Measurements from ENCODE around the gene MRPL37. TPM values are rescaled to one million over a fixed set of nuclear protein-coding genes. Genes with fewer than 3 reads are reported as not detected.

MRPL37 gene
- total RNA-seq, 2 experiments from 2014 or later, result 24.0 to 24.4 TPM

DNA sequence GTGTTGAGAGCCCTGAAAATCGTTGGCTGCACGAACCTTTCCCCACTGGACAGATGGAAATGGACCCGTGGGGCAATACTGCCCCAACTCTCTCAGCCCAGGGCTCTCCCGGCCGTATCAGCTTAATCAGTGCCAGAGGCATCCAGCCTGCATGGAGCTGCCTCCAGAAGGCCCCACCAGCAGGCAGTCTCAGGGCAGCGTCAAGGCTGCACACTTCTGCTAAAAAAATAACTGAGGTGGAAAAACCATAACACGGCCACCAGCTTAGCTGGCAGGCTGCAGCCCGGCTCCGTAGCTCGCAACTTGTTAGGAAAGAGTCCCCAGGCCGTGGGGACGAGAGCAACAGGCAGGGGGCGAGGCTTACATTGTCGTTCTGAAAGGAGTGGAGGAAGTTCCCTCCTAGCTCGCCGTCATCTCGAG, 27.9 kb downstream of the MRPL37 start:
- Mint-ChIP-seq H3K27me3 (no peaks in the 10 kb centered on the region), H3K27ac (no peak overlapping the region), H3K4me3 (no peak overlapping the region), H3K4me1 (ENCODE audit: low read depth) (peaks cover 12% of the 10 kb centered on the region), H3K9me3 (no peaks in the 10 kb centered on the region), H3K36me3 (ENCODE audit: low read depth) (peaks cover 32% of the 10 kb centered on the region)
- ChIA-PET CTCF (interaction anchor here (1.1 kb wide), 1 partner anchor 262 kb away, joined by 4 read pairs; no protein-coding TSS in a partner anchor), POLR2A (interaction anchor here (1.2 kb wide), 1 partner anchor 180 kb away, joined by 3 read pairs; no protein-coding TSS in a partner anchor)
- no peaks in the 10 kb centered on the region for H3K27me3 ChIP-seq (ENCODE audit: control insufficient read depth in 1 of 2, insufficient read depth in 2 of 2, low read length in 2 of 2)
- TF ChIP-seq, protein P1, sequence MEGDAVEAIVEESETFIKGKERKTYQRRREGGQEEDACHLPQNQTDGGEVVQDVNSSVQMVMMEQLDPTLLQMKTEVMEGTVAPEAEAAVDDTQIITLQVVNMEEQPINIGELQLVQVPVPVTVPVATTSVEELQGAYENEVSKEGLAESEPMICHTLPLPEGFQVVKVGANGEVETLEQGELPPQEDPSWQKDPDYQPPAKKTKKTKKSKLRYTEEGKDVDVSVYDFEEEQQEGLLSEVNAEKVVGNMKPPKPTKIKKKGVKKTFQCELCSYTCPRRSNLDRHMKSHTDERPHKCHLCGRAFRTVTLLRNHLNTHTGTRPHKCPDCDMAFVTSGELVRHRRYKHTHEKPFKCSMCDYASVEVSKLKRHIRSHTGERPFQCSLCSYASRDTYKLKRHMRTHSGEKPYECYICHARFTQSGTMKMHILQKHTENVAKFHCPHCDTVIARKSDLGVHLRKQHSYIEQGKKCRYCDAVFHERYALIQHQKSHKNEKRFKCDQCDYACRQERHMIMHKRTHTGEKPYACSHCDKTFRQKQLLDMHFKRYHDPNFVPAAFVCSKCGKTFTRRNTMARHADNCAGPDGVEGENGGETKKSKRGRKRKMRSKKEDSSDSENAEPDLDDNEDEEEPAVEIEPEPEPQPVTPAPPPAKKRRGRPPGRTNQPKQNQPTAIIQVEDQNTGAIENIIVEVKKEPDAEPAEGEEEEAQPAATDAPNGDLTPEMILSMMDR (IDR thresholded peaks at IDR 0.05), result no peak
- peaks cover 5% of the 10 kb centered on the region for H3K4me1 ChIP-seq (ENCODE audit: insufficient read depth, low read length)
- no peak overlapping the region for H3K27ac ChIP-seq (ENCODE audit: low read depth in 1 of 2, low read length in 2 of 2)
- H3K36me3 ChIP-seq (ENCODE audit: insufficient read depth, low read length), result peaks cover 13% of the 10 kb centered on the region
- no peak for ATAC-seq (ENCODE audit: poor library complexity)
- H3K4me3 ChIP-seq (ENCODE audit: low read length), result no peak overlapping the region
- no peak for DNase-seq
- intact Hi-C loops (cut with DNase I, micrococcal nuclease), result no loop called here
- no peaks in the 10 kb centered on the region for H3K9me3 ChIP-seq (ENCODE audit: control insufficient read depth in 1 of 2, insufficient read depth in 1 of 2, low read length in 2 of 2)

DNA sequence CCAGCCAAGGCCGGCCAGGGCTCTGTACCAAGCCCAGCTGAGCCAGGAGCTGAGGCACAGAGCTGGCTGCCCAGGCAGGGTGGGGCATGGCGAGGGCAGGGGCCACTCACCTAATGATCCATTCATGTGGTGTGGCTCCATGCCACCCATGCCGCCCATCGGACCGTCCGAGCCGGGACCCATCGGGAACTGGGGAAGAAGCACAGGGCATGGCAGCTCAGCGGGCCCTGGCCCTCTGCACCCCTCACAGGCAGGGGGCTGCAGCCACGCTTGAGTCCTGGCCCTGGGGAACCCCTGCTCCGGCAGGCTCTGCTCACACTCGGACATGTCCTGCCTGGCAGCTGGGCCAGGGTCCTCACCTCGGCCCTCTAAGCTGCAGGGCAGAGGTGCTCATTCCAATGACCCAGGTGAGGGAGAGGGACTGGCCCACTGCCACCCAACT, 28.7 kb downstream of the MRPL37 start:
- no peaks in the 10 kb centered on the region for H3K9me3 ChIP-seq (ENCODE audit: control insufficient read depth in 1 of 2, insufficient read depth in 1 of 2, low read length in 2 of 2)
- intact Hi-C loops (cut with DNase I, micrococcal nuclease), result no loop called here
- Mint-ChIP-seq H3K36me3 (ENCODE audit: low read depth) (peaks cover 32% of the 10 kb centered on the region), H3K4me3 (no peak overlapping the region), H3K9me3 (no peaks in the 10 kb centered on the region), H3K27me3 (no peaks in the 10 kb centered on the region), H3K4me1 (ENCODE audit: low read depth) (peaks cover 12% of the 10 kb centered on the region), H3K27ac (peak overlapping the region; percentile 42)
- CTCF ChIA-PET, result no interaction called here
- H3K4me3 ChIP-seq (ENCODE audit: low read length), result no peak overlapping the region
- TF ChIP-seq, protein P1 (IDR thresholded peaks at IDR 0.05), result no peak
- H3K4me1 ChIP-seq (ENCODE audit: insufficient read depth, low read length), result peaks cover 5% of the 10 kb centered on the region
- H3K36me3 ChIP-seq (ENCODE audit: insufficient read depth, low read length), result peaks cover 13% of the 10 kb centered on the region
- POLR2A ChIA-PET, result interaction anchor here (1.2 kb wide), 1 partner anchor 179 kb away, joined by 3 read pairs; no protein-coding TSS in a partner anchor
- DNase-seq (no peak), ATAC-seq (ENCODE audit: poor library complexity) (no peak)
- H3K27ac ChIP-seq (ENCODE audit: low read depth in 1 of 2, low read length in 2 of 2), result peak overlapping the region in 1 of 2 donors; percentile 13
- no peaks in the 10 kb centered on the region for H3K27me3 ChIP-seq (ENCODE audit: control insufficient read depth in 1 of 2, insufficient read depth in 2 of 2, low read length in 2 of 2)

DNA sequence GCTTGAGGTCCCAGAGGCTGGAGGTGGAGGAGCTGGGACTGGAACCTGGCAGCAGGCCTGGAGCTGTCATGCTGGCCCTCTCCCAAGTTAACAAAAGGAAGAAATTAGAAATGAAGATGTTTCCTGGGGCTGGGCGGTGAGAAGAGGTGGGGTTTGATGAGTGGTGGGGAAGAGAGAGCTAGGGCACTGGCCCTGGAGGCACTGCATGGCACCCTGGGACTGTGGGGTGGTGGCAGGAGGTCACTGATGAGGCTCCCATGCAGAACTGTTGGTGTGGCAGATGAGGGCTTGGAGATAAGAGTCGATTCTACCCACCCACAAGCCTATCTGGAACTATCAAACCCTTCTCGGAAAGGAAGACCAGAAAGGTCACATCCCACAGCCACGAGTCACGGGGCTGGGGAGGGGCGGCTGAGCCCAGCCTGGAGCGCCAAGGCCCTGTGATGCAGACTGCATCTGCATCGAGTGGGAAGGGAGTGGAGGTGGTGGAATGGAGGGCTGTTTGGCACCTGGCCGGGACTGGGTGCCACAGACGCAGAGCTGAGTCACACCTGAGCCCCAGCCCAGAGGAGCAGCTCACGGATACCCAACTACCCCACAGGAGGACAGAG, 29.4 kb downstream of the MRPL37 start:
- CTCF ChIA-PET, result no interaction called here
- ATAC-seq (ENCODE audit: poor library complexity), result no peak
- POLR2A ChIA-PET, result no interaction called here

More for the DNA sequence above, 29.4 kb downstream of the MRPL37 start:
- Mint-ChIP-seq H3K4me3 (no peak overlapping the region), H3K4me1 (ENCODE audit: low read depth) (peaks cover 12% of the 10 kb centered on the region), H3K27ac (peak overlapping the region; percentile 42), H3K27me3 (no peaks in the 10 kb centered on the region), H3K36me3 (ENCODE audit: low read depth) (peaks cover 33% of the 10 kb centered on the region), H3K9me3 (no peaks in the 10 kb centered on the region)
- Histone ChIP-seq H3K36me3 (ENCODE audit: insufficient read depth, low read length) (peaks cover 13% of the 10 kb centered on the region), H3K4me3 (ENCODE audit: low read length) (no peak overlapping the region), H3K9me3 (ENCODE audit: control insufficient read depth in 1 of 2, insufficient read depth in 1 of 2, low read length in 2 of 2) (no peaks in the 10 kb centered on the region), H3K4me1 (ENCODE audit: insufficient read depth, low read length) (peaks cover 5% of the 10 kb centered on the region), H3K27me3 (ENCODE audit: control insufficient read depth in 1 of 2, insufficient read depth in 2 of 2, low read length in 2 of 2) (no peaks in the 10 kb centered on the region), H3K27ac (ENCODE audit: low read depth in 1 of 2, low read length in 2 of 2) (no peak overlapping the region)
- DNase-seq, result no peak
- TF ChIP-seq, protein P1 (IDR thresholded peaks at IDR 0.05), result no peak
- intact Hi-C loops (cut with DNase I, micrococcal nuclease), result no loop called here

All from CD4-positive, alpha-beta T cell (primary cell).